Parathyroid adenoma (tissue), 2 donors: Measurements from ENCODE around the gene ADGRG1.

Experiments used
- H2AFZ ChIP-seq: fragments of 300-600 bp; sonication (generic); one replicate; pipeline ENCODE4 v1.7.0; 2017; ENCODE audit warnings: antibody characterized with exemption, mild to moderate bottlenecking
- H3K27ac ChIP-seq: fragments of 300-600 bp; sonication (generic); one replicate; pipeline ENCODE4 v1.7.0; 2017
- H3K27me3 ChIP-seq: fragments of 300-600 bp; sonication (generic); one replicate; pipeline ENCODE4 v1.7.0; 2017; ENCODE audit warnings: low read length; ENCODE audit not compliant: control insufficient read depth, insufficient read depth
- H3K36me3 ChIP-seq: fragments of 300-600 bp; sonication (generic); one replicate; pipeline ENCODE4 v1.7.0; 2017; ENCODE audit warnings: low read length; ENCODE audit not compliant: control insufficient read depth, insufficient read depth
- H3K4me1 ChIP-seq: fragments of 300-600 bp; sonication (generic); one replicate; pipeline ENCODE4 v1.7.0; 2017; ENCODE audit warnings: control low read depth
- H3K4me2 ChIP-seq: fragments of 300-600 bp; sonication (generic); one replicate; pipeline ENCODE4 v1.7.0; 2017; ENCODE audit warnings: low read length
- H3K4me3 ChIP-seq: fragments of 300-600 bp; sonication (generic); one replicate; pipeline ENCODE4 v1.7.0; 2017; ENCODE audit warnings: low read depth, low read length
- H3K79me2 ChIP-seq: fragments of 300-600 bp; sonication (generic); one replicate; pipeline ENCODE4 v1.7.0; 2017; ENCODE audit warnings: control low read depth
- H3K9ac ChIP-seq: fragments of 300-600 bp; sonication (generic); one replicate; pipeline ENCODE4 v1.7.0; 2017; ENCODE audit warnings: mild to moderate bottlenecking
- H3K9me3 ChIP-seq: fragments of 300-600 bp; sonication (generic); one replicate; pipeline ENCODE4 v1.7.0; 2017; ENCODE audit warnings: low read length; ENCODE audit not compliant: control insufficient read depth
- CTCF ChIP-seq: fragments of 300-600 bp; sonication (generic); IDR thresholded peaks from one replicate; pipeline ENCODE4 v1.7.0; 2017; ENCODE audit warnings: antibody characterized with exemption, mild to moderate bottlenecking
- donor health status: primary hyperparathyroidism.

The ADGRG1 gene

GRCh38 chr16:57637020-57637419 lies 8.6 kb downstream of the ADGRG1 start:
- Histone ChIP-seq H3K4me3 (no peak overlapping the region), H3K9ac (no peak overlapping the region)

GRCh38 chr16:57637424-57637823 lies 9.0 kb downstream of the ADGRG1 start:
- peaks cover 12% of the 10 kb centered on the region for H3K4me1 ChIP-seq
- H3K9me3 ChIP-seq, result no peaks in the 10 kb centered on the region
- H3K36me3 ChIP-seq, result no peaks in the 10 kb centered on the region

More at GRCh38 chr16:57637020-57637419, 8.6 kb downstream of the ADGRG1 start:
- Histone ChIP-seq H3K79me2 (peaks cover 31% of the 10 kb centered on the region), H2AFZ (no peak overlapping the region), H3K9me3 (no peaks in the 10 kb centered on the region), H3K36me3 (no peaks in the 10 kb centered on the region), H3K4me2 (no peak overlapping the region), H3K4me1 (peaks cover 12% of the 10 kb centered on the region), H3K27me3 (no peaks in the 10 kb centered on the region), H3K27ac (peak overlapping the region; percentile 63)
- no peak for TF ChIP-seq CTCF

GRCh38 chr16:57637965-57638364 lies 9.5 kb downstream of the ADGRG1 start:
- TF ChIP-seq CTCF, result no peak
- H3K9me3 ChIP-seq, result no peaks in the 10 kb centered on the region
- H3K36me3 ChIP-seq, result no peaks in the 10 kb centered on the region
- no peak overlapping the region for H2AFZ ChIP-seq
- no peak overlapping the region for H3K4me3 ChIP-seq
- H3K79me2 ChIP-seq, result peaks cover 27% of the 10 kb centered on the region
- H3K27ac ChIP-seq, result peak overlapping the region; percentile 53
- no peaks in the 10 kb centered on the region for H3K27me3 ChIP-seq
- peaks cover 12% of the 10 kb centered on the region for H3K4me1 ChIP-seq
- H3K9ac ChIP-seq, result no peak overlapping the region
- H3K4me2 ChIP-seq, result no peak overlapping the region

More at GRCh38 chr16:57637424-57637823, 9.0 kb downstream of the ADGRG1 start:
- no peak for TF ChIP-seq CTCF
- no peak overlapping the region for H2AFZ ChIP-seq
- H3K9ac ChIP-seq, result no peak overlapping the region
- H3K27ac ChIP-seq, result peak overlapping the region; percentile 63
- no peak overlapping the region for H3K4me2 ChIP-seq
- peaks cover 27% of the 10 kb centered on the region for H3K79me2 ChIP-seq
- no peak overlapping the region for H3K4me3 ChIP-seq
- H3K27me3 ChIP-seq, result no peaks in the 10 kb centered on the region

- Histone ChIP-seq H3K79me2 (peaks cover 25% of the 10 kb centered on the region), H3K4me2 (no peak overlapping the region), H3K36me3 (no peaks in the 10 kb centered on the region), H3K9ac (no peak overlapping the region), H3K27ac (peak overlapping the region; percentile 53), H3K27me3 (no peaks in the 10 kb centered on the region), H3K9me3 (no peaks in the 10 kb centered on the region), H3K4me1 (peaks cover 12% of the 10 kb centered on the region), H3K4me3 (no peak overlapping the region), H2AFZ (no peak overlapping the region)
- TF ChIP-seq CTCF, result no peak
Observed at GRCh38 chr16:57638381-57638780, 10.0 kb downstream of the ADGRG1 start.

- Histone ChIP-seq H3K4me2 (no peak overlapping the region), H3K4me1 (peaks cover 12% of the 10 kb centered on the region), H2AFZ (no peak overlapping the region), H3K4me3 (no peak overlapping the region), H3K36me3 (no peaks in the 10 kb centered on the region), H3K9ac (no peak overlapping the region), H3K9me3 (no peaks in the 10 kb centered on the region), H3K79me2 (peaks cover 21% of the 10 kb centered on the region), H3K27me3 (no peaks in the 10 kb centered on the region), H3K27ac (peak overlapping the region; percentile 19)
- no peak for TF ChIP-seq CTCF
Observed at GRCh38 chr16:57639172-57639887, 10.9 kb downstream of the ADGRG1 start.
